Measurements from ENCODE around the gene INTS7.
"Not testable (repeated sequence)": the region's sequence is repeated elsewhere in the genome, so short reads cannot be mapped to it uniquely, and the experiment has no call there.

Gene INTS7

GRCh38 chr1:211975152-211975941, 60.0 kb downstream of the INTS7 start:
- DNase-seq: no peak

GRCh38 chr1:211973541-211973940, 61.8 kb downstream of the INTS7 start:
- no peak for DNase-seq

GRCh38 chr1:211968200-211968834, 67.0 kb downstream of the INTS7 start:
- DNase-seq: no peak

GRCh38 chr1:211967704-211968103, 67.7 kb downstream of the INTS7 start:
- DNase-seq: no peak

- DNase-seq: no peak
Observed at GRCh38 chr1:211965108-211965805, 70.1 kb downstream of the INTS7 start.

GRCh38 chr1:211959680-211960079, 75.7 kb downstream of the INTS7 start:
- no peak for DNase-seq

GRCh38 chr1:211959221-211959620, 76.1 kb downstream of the INTS7 start:
- DNase-seq: no peak

- not testable (repeated sequence) for DNase-seq
Observed at GRCh38 chr1:211954028-211954427, 81.3 kb downstream of the INTS7 start.

- not testable (repeated sequence) for DNase-seq
Observed at GRCh38 chr1:211953543-211953942, 81.8 kb downstream of the INTS7 start.

GRCh38 chr1:211952299-211952698, 83.1 kb downstream of the INTS7 start:
- no peak for DNase-seq

GRCh38 chr1:211951856-211952255, 83.5 kb downstream of the INTS7 start:
- peak; percentile 59 for DNase-seq

GRCh38 chr1:211948377-211948776, 87.0 kb downstream of the INTS7 start:
- DNase-seq: no peak

GRCh38 chr1:211947396-211948295, 87.7 kb downstream of the INTS7 start:
- no peak for DNase-seq

- DNase-seq: peak; percentile 1
Observed at GRCh38 chr1:211944733-211945500, 90.4 kb downstream of the INTS7 start.

GRCh38 chr1:211942583-211942982, 92.8 kb downstream of the INTS7 start:
- no peak for DNase-seq

- no peak for DNase-seq
Observed at GRCh38 chr1:211939876-211940468, 95.4 kb downstream of the INTS7 start.

- no peak for DNase-seq
Observed at GRCh38 chr1:211938561-211938997, 96.8 kb downstream of the INTS7 start.

- not testable (repeated sequence) for DNase-seq
Observed at GRCh38 chr1:211937422-211937821, 97.9 kb downstream of the INTS7 start.

- DNase-seq: no peak
Observed at GRCh38 chr1:211935448-211935970, 99.8 kb downstream of the INTS7 start.

- no peak for DNase-seq
Observed at GRCh38 chr1:211933946-211934714, 101.2 kb downstream of the INTS7 start.

- no peak for DNase-seq
Observed at GRCh38 chr1:211932933-211933254, 102.5 kb downstream of the INTS7 start.

All from NCI-H226 (cell line).